GM12801 (cell line): ENCODE results near the gene FPR3.

ENCODE experiments used
- TF ChIP-seq, protein P1 (sequence below): IDR thresholded peaks from one replicate; pipeline ENCODE4 v1.5.1; 2011; ENCODE audit warnings: control low read depth; ENCODE audit not compliant: insufficient read length; ENCODE audit errors: extremely low read depth

The FPR3 gene

GRCh38 chr19:51777570-51778462 is 17.1 kb upstream of the FPR3 start:
- TF ChIP-seq, protein P1, sequence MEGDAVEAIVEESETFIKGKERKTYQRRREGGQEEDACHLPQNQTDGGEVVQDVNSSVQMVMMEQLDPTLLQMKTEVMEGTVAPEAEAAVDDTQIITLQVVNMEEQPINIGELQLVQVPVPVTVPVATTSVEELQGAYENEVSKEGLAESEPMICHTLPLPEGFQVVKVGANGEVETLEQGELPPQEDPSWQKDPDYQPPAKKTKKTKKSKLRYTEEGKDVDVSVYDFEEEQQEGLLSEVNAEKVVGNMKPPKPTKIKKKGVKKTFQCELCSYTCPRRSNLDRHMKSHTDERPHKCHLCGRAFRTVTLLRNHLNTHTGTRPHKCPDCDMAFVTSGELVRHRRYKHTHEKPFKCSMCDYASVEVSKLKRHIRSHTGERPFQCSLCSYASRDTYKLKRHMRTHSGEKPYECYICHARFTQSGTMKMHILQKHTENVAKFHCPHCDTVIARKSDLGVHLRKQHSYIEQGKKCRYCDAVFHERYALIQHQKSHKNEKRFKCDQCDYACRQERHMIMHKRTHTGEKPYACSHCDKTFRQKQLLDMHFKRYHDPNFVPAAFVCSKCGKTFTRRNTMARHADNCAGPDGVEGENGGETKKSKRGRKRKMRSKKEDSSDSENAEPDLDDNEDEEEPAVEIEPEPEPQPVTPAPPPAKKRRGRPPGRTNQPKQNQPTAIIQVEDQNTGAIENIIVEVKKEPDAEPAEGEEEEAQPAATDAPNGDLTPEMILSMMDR = no peak

DNA sequence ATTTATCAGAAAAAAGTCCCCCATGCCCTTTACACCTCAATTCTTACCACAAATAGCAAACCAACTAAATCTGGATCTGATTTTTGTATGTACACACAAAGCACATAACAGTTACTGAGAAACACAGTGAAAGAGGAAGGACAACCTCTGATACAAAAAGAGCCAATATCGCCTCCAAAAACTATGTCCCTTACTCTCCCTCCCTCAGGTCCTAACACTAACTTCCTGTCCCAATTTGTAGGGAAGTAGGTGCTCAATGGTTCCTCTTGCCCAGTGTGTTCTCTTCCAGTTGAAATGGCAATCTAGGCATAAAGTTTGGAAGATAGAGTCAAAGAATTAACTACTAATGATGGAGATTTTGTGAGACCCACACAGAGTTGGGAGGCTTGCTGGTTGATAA is 15.8 kb upstream of the FPR3 start:
- TF ChIP-seq, protein P1 = no peak

GRCh38 chr19:51779703-51780102 is 15.3 kb upstream of the FPR3 start:
- TF ChIP-seq, protein P1 = no peak

GRCh38 chr19:51780270-51780669 is 14.7 kb upstream of the FPR3 start:
- TF ChIP-seq, protein P1 = no peak

- TF ChIP-seq, protein P1 = no peak
Observed at GRCh38 chr19:51781999-51782398, 13.0 kb upstream of the FPR3 start.

DNA sequence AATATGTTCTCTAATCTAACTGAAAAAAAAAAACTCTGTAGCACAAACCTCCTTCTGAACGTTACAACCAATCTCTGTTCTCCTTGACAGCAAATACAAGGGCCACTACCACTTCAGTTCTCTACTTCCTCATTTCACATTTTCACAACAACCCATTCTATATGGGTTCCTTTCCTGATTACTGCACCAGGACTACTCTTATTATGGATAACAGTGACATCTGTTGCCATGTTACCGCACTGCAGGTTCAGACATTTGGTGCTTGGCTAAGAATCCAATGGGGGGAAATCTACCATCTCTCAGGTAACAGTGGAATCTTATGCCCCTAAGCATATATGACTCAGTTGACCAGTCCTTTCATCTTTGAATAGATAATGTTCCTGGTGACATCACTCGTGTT is 11.6 kb upstream of the FPR3 start:
- TF ChIP-seq, protein P1 = no peak

- TF ChIP-seq, protein P1 = no peak
Observed at GRCh38 chr19:51784109-51784785, 10.7 kb upstream of the FPR3 start.
